ENCODE results near the gene STAC.
"Not testable (repeated sequence)": the region's sequence is repeated elsewhere in the genome, so short reads cannot be mapped to it uniquely, and the experiment has no call there.

The STAC gene

GRCh38 chr3:36417237-36417636, 36.9 kb downstream of the STAC start:
- DNase-seq = no peak

DNA sequence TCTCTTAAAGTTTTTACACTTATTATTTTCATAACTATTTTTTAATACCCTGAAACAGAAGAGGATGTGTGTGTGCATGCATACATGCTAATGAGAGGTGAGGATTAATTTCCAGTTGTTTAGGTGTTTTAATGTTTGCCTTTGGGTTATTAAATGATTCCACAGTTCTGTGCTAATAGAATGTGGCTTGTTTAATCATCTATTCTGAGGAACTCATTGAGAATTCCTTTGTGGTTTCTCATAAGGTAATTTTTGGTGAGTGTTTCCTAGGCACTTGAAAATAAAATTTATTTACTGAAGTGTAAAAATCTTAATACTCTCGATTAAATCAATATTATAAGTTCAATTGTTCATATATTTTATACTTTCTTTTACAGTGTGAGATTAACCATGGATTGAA, 38.0 kb downstream of the STAC start:
- DNase-seq = no peak

DNA sequence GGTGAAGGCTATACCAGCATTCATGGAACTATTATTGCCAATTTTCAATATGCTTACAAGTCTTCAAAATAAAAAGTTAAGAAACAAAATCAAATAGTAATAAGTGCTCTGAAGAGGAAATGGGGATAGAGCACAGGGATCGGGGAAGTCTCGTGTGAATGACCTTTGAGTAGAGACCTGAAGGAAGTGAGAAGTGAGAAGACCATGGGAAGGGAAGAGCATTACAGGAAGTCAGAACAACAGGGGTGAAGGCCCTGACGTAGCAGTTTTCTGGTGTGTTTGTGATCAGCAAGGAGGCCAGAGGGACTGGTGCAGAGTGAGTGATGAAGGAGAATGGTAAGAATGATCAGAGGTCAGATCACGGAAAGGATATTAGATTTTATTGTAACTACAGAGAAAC, 48.1 kb downstream of the STAC start:
- DNase-seq = no peak

DNA sequence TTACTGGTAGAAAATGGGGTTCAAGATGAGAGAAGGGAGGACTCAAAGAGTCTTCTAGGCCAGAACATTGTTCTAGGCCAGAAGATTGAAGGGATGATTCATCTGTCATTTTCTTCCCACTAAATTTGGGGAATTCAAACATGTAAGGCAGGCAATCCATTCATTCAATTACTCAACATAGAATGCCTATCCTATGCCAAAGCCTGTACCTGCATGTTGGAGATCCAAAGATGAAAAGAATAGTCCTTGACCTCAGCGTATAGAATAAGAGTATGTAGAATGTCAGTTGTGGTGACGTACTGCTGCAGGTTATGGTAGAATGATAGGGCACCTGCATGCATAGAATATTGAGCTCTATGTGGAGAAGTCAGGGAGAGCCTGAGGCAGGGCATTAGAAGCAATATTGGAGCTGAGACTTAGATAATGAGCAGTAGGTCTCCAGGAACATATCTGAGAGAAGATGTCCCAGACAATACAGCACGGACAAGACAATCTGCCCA, 49.7 kb downstream of the STAC start:
- DNase-seq = no peak

GRCh38 chr3:36433511-36433910, 53.2 kb downstream of the STAC start:
- no peak for DNase-seq

- DNase-seq = no peak
These were observed 54.6 kb downstream of the STAC start for GRCh38 chr3:36434687-36435426.

GRCh38 chr3:36443028-36443686, 62.9 kb downstream of the STAC start:
- no peak for DNase-seq

DNA sequence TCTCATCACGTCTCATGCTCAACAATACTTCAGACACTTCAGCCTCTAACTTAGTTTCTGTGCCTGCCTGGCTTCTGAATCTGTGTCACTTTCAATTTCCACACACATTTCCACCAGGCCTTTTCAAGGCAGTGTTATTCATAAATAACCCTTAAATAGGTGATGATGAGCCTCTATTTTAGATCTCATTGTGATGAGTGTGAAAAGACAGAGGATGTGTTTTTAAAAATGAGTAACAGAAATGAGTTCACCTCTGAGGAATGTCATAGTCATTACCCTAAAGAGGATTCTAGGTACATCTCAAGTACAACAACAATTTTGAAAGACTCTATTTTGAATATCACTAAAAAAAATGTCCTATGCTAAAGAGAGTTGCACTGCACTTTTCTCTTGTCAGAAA, 64.6 kb downstream of the STAC start:
- no peak for DNase-seq

GRCh38 chr3:36446276-36446675, 66.0 kb downstream of the STAC start:
- DNase-seq = no peak

DNA sequence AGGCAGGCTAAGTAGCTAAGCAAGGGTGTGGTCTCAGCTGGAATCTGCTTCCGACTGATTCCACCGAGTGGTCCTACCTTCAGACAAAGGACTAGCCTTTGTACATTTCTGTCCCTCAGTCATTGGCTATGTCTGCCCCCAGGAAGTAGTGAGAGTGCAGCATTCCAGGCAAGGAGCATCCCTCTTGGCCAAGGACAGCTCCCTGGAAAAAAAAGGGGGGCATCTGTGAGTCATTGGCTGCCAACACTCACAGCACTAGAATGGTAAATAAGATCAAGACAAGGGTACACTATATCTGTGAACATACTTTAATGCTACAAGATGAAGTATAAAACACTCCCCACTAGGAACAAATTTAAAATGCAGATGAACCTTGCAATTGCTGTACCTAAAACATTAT, 66.8 kb downstream of the STAC start:
- no peak for DNase-seq

DNA sequence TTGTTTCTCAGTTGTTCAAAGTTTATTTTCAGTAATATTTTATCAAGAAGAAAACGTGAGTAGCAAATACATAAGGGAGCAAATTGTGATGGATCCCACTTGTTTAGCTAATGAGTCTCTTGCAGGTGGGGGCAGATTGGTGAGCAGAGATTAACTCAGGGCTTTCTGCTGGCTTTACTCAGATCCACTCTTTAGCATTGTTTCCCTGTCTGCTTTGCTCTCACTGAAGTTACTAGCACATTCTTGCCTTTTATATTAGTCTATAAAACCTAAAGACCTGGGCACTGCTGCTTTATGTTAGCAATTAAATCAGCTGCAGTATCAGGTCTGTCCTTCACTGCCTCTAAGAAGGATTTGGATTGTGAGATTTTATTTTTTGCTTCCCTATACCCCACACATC, 71.5 kb downstream of the STAC start:
- DNase-seq = no peak

DNA sequence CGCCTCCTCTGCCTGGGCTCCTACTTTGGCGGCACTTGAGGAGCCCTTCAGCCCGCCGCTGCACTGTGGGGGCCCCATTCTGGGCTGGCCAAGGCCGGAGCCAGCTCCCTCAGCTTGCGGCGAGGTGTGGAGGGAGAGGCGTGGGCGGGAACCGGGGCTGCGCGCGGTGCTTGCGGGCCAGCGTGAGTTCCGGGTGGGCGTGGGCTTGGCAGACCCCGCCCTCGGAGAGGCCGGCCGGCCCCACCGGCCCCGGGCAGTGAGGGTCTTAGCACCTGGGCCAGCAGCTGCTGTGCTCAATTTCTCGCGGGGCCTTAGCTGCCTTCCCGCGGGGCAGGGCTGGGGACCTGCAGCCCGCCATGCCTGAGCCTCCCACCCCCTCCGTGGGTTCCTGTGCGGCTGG, 72.9 kb downstream of the STAC start:
- DNase-seq = not testable (repeated sequence)

DNA sequence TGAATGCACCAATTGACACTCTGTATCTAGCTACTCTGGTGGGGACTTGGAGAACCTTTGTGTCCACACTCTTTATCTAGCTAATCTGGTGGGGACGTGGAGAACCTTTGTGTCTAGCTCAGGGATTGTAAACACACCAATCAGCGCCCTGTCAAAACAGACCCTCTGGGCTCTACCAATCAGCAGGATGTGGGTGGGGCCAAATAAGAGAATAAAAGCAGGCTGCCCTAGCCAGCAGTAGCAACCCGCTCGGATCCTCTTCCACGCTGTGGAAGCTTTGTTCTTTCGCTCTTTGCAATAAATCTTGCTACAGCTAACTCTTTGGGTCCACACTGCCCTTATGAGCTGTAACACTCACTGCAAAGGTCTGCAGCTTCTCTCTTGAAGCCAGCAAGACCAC, 73.6 kb downstream of the STAC start:
- DNase-seq = not testable (repeated sequence)

DNA sequence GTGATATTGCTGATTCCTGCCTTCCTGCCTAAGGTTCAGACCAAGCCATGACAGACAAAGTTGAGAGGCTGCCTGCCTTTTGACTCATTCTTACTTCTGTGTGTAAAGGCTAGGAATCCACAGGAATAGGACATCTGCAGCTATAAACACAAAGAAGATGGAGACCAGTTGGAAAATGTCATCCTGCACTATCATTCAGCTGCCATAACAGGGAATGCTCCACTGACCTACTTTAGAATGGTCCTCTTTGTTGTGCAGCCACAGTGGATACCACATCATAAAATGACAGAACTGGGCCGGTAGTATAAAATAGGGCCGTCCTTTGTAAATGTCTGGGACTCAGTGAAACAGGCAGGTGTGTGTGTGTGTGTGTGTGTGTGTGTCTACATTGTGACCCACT, 75.1 kb downstream of the STAC start:
- DNase-seq = no peak

GRCh38 chr3:36456784-36457183, 76.5 kb downstream of the STAC start:
- no peak for DNase-seq

DNA sequence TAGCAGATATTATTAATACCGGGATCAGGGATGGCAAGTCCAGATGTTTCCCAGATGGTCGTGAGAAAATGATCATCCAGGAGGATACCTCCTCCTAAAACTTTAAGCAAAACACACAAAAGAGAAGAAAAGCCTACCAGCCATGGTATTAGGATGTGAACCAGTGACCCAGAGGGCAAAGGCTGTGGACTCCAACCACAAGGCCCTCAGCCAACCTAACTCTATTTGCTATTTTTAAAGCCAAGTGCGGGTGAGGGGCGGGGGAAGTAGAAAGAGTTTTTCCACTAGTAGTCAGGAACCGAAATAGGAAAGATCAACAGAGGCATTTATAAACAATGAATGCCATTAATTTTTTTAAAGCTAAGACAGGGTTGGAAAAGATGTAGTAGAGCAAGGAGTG, 77.4 kb downstream of the STAC start:
- DNase-seq = no peak

DNA sequence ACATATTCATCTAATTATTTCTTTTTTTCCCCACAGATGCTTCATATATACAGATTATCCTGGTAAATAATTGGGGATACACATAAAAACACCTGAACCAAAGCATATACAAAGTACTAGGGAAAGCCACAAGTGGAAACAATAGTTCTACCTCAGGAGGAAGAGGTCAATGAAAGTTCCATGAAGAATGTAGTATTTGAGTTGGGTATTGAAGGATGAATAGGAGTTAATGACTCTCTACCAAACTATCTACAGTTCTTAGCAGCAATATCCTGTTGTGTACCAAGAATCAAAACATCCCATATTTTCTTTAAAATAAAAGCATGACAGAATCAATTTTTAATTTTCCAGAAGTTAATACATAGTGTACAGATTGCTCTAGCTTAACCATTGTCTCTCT, 78.9 kb downstream of the STAC start:
- no peak for DNase-seq

DNA sequence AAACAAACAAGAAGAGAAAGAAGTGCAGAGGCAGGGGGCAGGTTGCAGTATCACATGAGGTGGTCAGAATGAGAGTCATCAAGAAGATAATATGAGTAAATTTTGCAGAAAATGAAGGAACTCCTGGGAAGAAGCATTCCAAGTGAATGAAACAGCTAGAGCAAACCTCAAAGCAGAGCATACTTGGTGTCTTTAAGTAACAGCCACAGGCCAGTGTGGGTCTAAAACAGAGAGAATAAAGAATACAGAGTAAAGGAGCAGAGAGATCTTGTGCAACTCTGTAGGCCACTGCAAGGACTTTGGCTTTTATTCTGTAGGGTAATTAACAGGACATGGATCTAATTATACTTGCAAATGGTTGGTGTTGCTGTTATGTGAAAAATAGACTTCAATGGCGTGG, 81.3 kb downstream of the STAC start:
- no peak for DNase-seq

DNA sequence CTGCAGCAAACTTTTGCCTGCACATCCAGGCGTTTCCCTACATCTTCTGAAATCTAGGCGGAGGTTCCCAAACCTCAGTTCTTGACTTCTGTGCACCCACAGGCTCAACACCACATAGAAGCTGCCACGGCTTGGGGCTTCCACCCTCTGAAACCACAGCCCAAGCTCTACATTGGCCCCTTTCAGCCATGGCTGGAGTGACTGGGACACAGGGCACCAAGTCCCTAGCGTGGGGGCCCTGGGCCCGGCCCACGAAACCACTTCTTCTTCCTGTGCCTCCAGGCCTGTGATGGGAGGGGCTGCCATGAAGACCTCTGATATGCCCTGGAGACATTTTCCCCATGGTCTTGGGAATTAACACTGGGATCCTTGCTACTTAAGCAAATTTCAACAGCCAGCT, 91.7 kb downstream of the STAC start:
- DNase-seq = not testable (repeated sequence)

- no peak for DNase-seq
These were observed 95.3 kb downstream of the STAC start for GRCh38 chr3:36475558-36475957.

DNA sequence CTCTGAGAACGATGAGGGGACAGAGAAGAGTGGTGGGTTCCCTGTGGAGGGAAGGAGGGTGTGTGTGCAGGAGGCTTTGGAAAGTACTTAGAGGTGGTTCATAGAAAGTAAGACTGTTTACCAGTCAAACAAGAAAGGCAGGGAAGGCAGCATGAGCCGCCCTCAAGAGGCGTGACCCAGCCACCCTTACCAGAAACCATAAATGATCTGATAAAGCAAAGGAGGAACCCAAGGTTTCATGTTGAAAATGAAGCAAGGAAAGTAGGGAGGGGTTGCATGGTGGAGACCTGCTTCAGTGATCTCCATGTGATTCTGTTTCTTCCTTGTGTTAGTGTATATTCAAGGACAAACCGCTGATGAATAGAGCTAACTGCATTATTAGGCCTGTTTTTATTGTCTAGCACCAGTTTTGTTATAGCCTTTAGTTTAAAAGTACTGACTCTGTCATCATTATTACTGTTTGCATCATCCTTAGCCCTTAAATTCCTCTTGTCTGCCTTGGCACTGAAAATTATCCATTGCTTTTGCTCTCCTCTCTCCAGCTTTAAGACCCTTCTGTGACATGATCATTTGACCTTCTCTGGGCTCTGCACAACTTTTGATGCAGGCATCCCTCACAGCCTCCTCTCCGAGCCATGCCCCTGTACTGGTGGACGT, 96.1 kb downstream of the STAC start:
- DNase-seq = no peak

DNA sequence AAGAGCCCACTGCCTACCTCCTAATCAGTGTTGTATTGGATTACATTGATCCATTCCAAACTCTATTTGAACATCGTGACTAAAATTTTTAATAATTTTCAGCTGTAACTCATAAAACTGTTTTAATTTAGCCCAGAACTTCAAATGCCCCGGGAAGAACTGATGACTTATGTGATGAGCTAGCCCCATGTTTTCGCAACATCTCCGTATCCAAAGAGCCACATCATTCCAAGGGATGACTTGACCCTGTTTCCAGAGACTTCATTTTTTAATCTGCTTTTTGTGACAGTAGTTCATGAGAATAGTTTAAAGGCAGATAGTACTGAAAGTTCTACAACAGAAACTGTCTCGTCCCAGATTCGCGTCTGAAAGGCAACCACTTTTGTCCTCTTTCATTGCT, 97.4 kb downstream of the STAC start:
- DNase-seq = no peak

DNA sequence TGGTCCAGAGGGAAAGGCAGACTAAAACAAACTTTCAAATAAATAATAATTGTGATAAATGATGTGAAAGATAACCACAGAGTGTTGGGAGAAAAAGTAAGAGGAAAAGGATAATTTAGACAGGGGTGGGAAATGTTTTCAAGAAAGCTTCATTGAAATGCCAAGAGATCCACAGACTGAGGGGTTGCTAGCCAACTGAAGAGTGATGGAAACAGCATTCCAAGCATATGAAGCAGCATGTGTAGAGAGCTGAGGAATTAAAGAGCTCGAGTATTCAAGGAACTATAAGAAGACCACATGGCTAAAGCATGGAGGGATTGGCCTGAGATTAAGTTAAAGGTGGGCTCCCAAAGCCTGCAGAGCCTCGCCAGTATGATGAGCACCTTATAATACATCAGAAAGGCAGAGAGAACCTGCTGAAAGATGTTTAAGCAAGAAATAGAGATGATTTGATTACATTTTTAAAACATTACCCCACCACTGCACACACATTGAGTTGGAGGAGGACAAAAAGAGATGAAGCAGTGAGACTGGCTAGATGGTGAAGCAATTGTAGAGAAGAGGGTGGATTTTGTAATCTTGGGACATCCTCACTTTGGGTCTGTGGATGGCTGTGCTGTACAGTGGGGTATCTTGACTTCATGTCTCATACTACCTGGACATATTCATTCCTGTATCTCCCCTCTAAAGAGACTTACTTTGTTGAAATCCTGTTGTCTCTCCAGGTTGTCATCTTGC, 100.8 kb downstream of the STAC start:
- DNase-seq = no peak
